ENCODE data around the gene VWC2.

VWC2 gene

DNA sequence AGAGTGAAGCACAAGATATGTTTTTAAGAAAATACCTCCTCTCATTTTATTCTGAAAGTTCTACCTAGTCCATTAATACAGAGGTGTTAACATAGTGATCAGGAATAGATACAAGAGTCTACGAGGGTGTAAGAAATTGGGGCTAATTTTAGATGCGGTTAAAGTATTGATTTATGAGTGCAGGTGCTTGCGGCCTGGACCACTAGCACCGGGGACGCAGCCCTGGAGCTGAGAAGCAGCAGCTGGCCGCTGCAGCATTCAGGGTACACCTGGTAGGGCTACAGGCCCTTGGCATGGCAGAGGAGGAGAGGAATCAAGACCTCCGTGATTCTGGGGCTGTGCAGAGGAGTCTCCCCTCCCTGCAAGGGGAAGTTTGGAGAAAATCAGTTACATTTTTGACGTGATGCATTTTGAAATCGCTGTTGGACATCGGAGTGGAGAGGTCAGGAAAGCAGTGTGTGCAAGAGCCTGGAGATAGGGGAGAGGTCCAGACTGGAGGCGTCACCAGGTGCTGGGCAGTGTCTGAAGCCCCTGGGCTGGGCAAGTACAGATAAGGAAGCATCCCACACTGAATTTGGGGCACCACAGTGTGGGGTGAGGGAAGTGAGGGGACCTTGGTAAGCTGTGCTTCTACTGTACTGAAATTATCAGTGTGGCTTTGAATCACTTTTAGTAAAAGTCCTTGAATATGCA, 112.3 kb downstream of the VWC2 start:
- Mint-ChIP-seq H3K9me3 (no peaks in the 10 kb centered on the region), H3K27me3 (ENCODE audit: low read depth) (no peaks in the 10 kb centered on the region), H3K4me3 (no peak overlapping the region), H3K4me1 (ENCODE audit: low read depth) (no peaks in the 10 kb centered on the region), H3K27ac (no peak overlapping the region), H3K36me3 (ENCODE audit: low read depth) (no peaks in the 10 kb centered on the region)
- no peak for DNase-seq (ENCODE audit: low spot score)

- H3K9me3 Mint-ChIP-seq: no peaks in the 10 kb centered on the region
- no peak overlapping the region for H3K27ac Mint-ChIP-seq
- no peaks in the 10 kb centered on the region for H3K36me3 Mint-ChIP-seq (ENCODE audit: low read depth)
- no peak for DNase-seq (ENCODE audit: low spot score)
- no peaks in the 10 kb centered on the region for H3K27me3 Mint-ChIP-seq (ENCODE audit: low read depth)
- H3K4me1 Mint-ChIP-seq (ENCODE audit: low read depth): no peaks in the 10 kb centered on the region
- H3K4me3 Mint-ChIP-seq: no peak overlapping the region
These were observed 119.0 kb downstream of the VWC2 start for GRCh38 chr7:49892481-49892880.

DNA sequence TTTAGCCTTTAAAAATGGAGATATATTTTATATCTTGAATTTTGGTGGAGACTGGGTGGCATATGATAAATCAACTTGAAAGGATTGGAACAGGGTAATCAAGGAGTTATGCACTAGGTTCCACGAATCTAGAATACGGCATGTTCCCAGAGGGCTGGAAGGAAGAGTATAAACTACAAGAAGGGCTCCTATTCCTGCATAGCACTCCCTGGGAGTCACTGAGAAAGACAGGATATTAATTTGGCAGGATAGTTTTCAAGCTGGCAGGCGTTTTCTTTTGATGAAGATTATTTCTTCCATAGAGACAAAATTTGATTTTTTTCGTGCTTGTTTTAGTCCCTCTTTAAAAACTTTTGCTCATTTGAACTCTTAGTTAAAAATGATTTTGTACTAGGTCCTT, 119.7 kb downstream of the VWC2 start:
- H3K27me3 Mint-ChIP-seq (ENCODE audit: low read depth): no peaks in the 10 kb centered on the region
- no peaks in the 10 kb centered on the region for H3K36me3 Mint-ChIP-seq (ENCODE audit: low read depth)
- H3K9me3 Mint-ChIP-seq: no peaks in the 10 kb centered on the region
- no peak overlapping the region for H3K27ac Mint-ChIP-seq
- no peaks in the 10 kb centered on the region for H3K4me1 Mint-ChIP-seq (ENCODE audit: low read depth)
- H3K4me3 Mint-ChIP-seq: no peak overlapping the region
- DNase-seq (ENCODE audit: low spot score): no peak

DNA sequence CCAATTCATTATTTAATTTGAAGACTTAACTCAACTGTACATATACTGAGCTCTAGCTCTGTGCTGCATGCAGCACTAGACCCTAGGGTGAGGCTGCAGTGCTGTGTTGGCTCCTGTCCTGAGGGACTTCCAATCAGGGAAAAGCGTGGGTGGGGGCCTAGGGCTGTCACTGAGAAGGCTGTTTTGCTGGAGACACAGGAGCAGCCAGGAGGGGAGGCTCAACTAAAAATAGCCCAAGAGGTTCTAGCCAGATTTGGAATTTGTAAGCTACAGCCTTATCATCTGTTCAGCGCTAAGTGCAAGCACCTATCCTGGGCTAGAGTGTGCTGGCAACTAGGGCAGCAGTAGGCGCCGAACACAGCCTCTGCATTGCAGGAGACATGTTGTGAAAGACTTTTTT, 121.1 kb downstream of the VWC2 start:
- DNase-seq (ENCODE audit: low spot score): no peak
- no peaks in the 10 kb centered on the region for H3K36me3 Mint-ChIP-seq (ENCODE audit: low read depth)

GRCh38 chr7:49911909-49912308, 138.5 kb downstream of the VWC2 start:
- Mint-ChIP-seq H3K27ac (no peak overlapping the region), H3K27me3 (ENCODE audit: low read depth) (no peaks in the 10 kb centered on the region), H3K4me3 (no peak overlapping the region), H3K36me3 (ENCODE audit: low read depth) (no peaks in the 10 kb centered on the region), H3K4me1 (ENCODE audit: low read depth) (no peaks in the 10 kb centered on the region), H3K9me3 (no peaks in the 10 kb centered on the region)
- no peak for DNase-seq (ENCODE audit: low spot score)

More for the DNA sequence above, 121.1 kb downstream of the VWC2 start:
- no peak overlapping the region for H3K27ac Mint-ChIP-seq
- H3K27me3 Mint-ChIP-seq (ENCODE audit: low read depth): no peaks in the 10 kb centered on the region
- H3K4me1 Mint-ChIP-seq (ENCODE audit: low read depth): no peaks in the 10 kb centered on the region
- no peaks in the 10 kb centered on the region for H3K9me3 Mint-ChIP-seq
- H3K4me3 Mint-ChIP-seq: no peak overlapping the region

GRCh38 chr7:49926720-49927119, 153.3 kb downstream of the VWC2 start:
- DNase-seq (ENCODE audit: low spot score): no peak
- Mint-ChIP-seq H3K4me1 (ENCODE audit: low read depth) (no peaks in the 10 kb centered on the region), H3K36me3 (ENCODE audit: low read depth) (no peaks in the 10 kb centered on the region), H3K9me3 (peaks cover 11% of the 10 kb centered on the region), H3K27ac (no peak overlapping the region), H3K27me3 (ENCODE audit: low read depth) (no peaks in the 10 kb centered on the region), H3K4me3 (no peak overlapping the region)

- no peak for DNase-seq (ENCODE audit: low spot score)
- Mint-ChIP-seq H3K36me3 (ENCODE audit: low read depth) (no peaks in the 10 kb centered on the region), H3K27ac (no peak overlapping the region), H3K4me3 (no peak overlapping the region), H3K4me1 (ENCODE audit: low read depth) (no peaks in the 10 kb centered on the region), H3K9me3 (peaks cover 18% of the 10 kb centered on the region), H3K27me3 (ENCODE audit: low read depth) (no peaks in the 10 kb centered on the region)
These were observed 154.2 kb downstream of the VWC2 start for GRCh38 chr7:49927631-49928030.

DNA sequence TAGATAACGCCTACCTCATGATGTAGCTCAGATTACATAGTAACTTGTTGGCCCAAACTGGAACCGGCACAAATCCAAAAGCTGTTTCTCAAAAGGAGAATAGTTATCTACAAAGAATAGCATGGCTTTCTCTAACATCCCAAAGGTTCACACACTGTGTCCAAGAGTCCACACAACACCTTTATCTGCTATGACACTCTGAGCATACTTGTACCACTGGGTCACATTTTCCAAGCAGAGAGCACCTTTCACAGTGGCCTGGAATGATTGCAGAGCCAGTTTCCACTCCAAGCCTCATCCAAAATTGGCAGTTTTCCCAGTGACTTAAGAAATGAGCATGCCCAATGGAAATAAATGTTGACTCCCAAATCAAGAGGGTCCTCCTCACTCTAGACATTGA, 155.3 kb downstream of the VWC2 start:
- no peak overlapping the region for H3K27ac Mint-ChIP-seq
- DNase-seq (ENCODE audit: low spot score): no peak
- no peaks in the 10 kb centered on the region for H3K36me3 Mint-ChIP-seq (ENCODE audit: low read depth)
- H3K4me3 Mint-ChIP-seq: no peak overlapping the region
- peaks cover 21% of the 10 kb centered on the region for H3K9me3 Mint-ChIP-seq
- no peaks in the 10 kb centered on the region for H3K27me3 Mint-ChIP-seq (ENCODE audit: low read depth)
- no peaks in the 10 kb centered on the region for H3K4me1 Mint-ChIP-seq (ENCODE audit: low read depth)

- Mint-ChIP-seq H3K9me3 (peaks cover 21% of the 10 kb centered on the region), H3K4me3 (no peak overlapping the region), H3K27ac (no peak overlapping the region), H3K4me1 (ENCODE audit: low read depth) (no peaks in the 10 kb centered on the region), H3K36me3 (ENCODE audit: low read depth) (no peaks in the 10 kb centered on the region), H3K27me3 (ENCODE audit: low read depth) (no peaks in the 10 kb centered on the region)
- DNase-seq (ENCODE audit: low spot score): no peak
These were observed 158.2 kb downstream of the VWC2 start for GRCh38 chr7:49931627-49932026.

DNA sequence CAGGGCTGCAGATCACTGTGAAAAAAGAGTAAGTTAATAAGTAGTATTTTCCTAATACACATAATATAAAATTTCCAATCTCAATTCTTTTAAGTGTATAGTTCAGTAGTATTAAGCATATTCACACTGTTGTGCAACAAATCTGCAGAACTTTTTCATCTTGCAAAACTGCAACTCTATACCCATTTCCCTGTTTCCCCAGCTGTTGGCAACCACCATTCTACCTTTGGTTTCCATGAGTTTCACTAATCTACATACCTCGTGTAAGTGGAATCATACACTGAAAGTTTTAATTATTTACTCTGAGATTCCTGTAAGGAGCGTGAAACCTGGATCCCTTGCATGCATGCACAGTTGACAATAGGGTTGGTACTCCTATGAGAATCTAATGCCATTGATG, 164.2 kb downstream of the VWC2 start:
- Mint-ChIP-seq H3K4me1 (ENCODE audit: low read depth) (no peaks in the 10 kb centered on the region), H3K4me3 (no peak overlapping the region), H3K27me3 (ENCODE audit: low read depth) (no peaks in the 10 kb centered on the region), H3K36me3 (ENCODE audit: low read depth) (no peaks in the 10 kb centered on the region), H3K9me3 (peaks cover 3% of the 10 kb centered on the region), H3K27ac (no peak overlapping the region)
- DNase-seq (ENCODE audit: low spot score): no peak
